Heart right ventricle (tissue), 16 donors: ENCODE data around the gene KRT7. TPM values are rescaled to one million over a fixed set of nuclear protein-coding genes. Genes with fewer than 3 reads are reported as not detected.

Experiments
- ATAC-seq, 8 donors: fragments of 200-7000 bp; cut with Tn5 transposase; one replicate each; pipeline ENCODE4 v1.9.1; 2020; ENCODE audit warnings: mild to moderate bottlenecking in 8 of 8, moderate library complexity in 8 of 8, moderate number of reproducible peaks in 1 of 8
- DNase-seq, 2 donors: peaks; one replicate each; pipeline ENCODE4 v3.0.0-alpha.2; 2020
- H3K27ac ChIP-seq, 10 donors: fragments of 200-600 bp; sonication (generic) in 2 of 10; one replicate each; pipeline versions ENCODE4 v1.5.0 to v1.8.0; 2020 to 2022; ENCODE audit warnings: mild to moderate bottlenecking in 3 of 10
- H3K27me3 ChIP-seq, 7 donors: fragments of 200-600 bp; one replicate each; pipeline ENCODE4 v1.8.0; 2021 to 2022; ENCODE audit warnings: mild to moderate bottlenecking in 2 of 7
- H3K36me3 ChIP-seq, 9 donors: fragments of 200-600 bp; sonication (generic) in 1 of 9; one replicate each; pipeline versions ENCODE4 v1.5.0 to v1.8.0; 2020 to 2022; ENCODE audit warnings: mild to moderate bottlenecking in 2 of 9
- H3K4me1 ChIP-seq, 9 donors: fragments of 200-600 bp; sonication (generic) in 1 of 9; one replicate each; pipeline versions ENCODE4 v1.5.0 to v1.8.0; 2020 to 2022; ENCODE audit warnings: mild to moderate bottlenecking in 4 of 9
- H3K4me3 ChIP-seq, 10 donors: fragments of 200-600 bp; sonication (generic) in 2 of 10; one replicate each; pipeline versions ENCODE4 v1.5.0 to v1.8.0; 2020 to 2022; ENCODE audit warnings: mild to moderate bottlenecking in 7 of 10, moderate library complexity in 2 of 10
- H3K9me3 ChIP-seq, 11 donors: fragments of 200-600 bp in 10 of 11; sonication (generic) in 2 of 11; one replicate each; pipeline versions ENCODE4 v1.5.0 to v1.8.0; 2013 to 2022; ENCODE audit warnings: mild to moderate bottlenecking in 2 of 11, control low read depth in 1 of 11, moderate library complexity in 1 of 11
- CTCF ChIP-seq, 9 donors: fragments of 200-600 bp; sonication (generic) in 2 of 9; IDR thresholded peaks; one replicate each; pipeline versions ENCODE4 v1.5.0 to v1.8.0; 2021 to 2022; ENCODE audit warnings: antibody characterized with exemption in 9 of 9, mild to moderate bottlenecking in 5 of 9, moderate library complexity in 1 of 9
- WGBS, 2 donors: extraction: QIAGEN DNeasy Blood & Tissue Kit; methylation state at CpG; one replicate each; pipeline ENCODE4 v1.1.7; 2013; ENCODE audit warnings: inconsistent platforms in 1 of 2; 5-methylcytosine and 5-hydroxymethylcytosine counted together
- intact Hi-C, 10 donors: fragments of 100-400 bp; cut with DNase I; formaldehyde crosslinking; loops; one replicate each; pipeline versions ENCODE4 v1.11.1 to v1.14.2; 2022
- polyA plus RNA-seq, 2 donors: library from polyadenylated mRNA; stranded (reverse); fragments of 200-250 nt; gene quantifications; one replicate each; pipeline ENCODE4 v1.2.3, GENCODE V29; 2013
- total RNA-seq, 10 donors: library from RNA; stranded (reverse); fragmentation: NEBNext Ultra II Directional in 3 of 10; extraction: Animal tissue kit (Norgen Biotek cat#: 25700) in 3 of 10; gene quantifications; one replicate each; pipeline versions ENCODE4 v1.2.1 to v1.2.4, GENCODE V29; 2021 to 2023
- donor health status: Arrhythmogenic right ventricular cardiomyopathy.
- donor health status: ischemic (EF 13 %, LVEDD 7.1; RV severe dilation, severe dysfunction).
- donor health status: healthy with polysubstance abuse.
- donor health status: DM: no; HTN: yes; CAD: no.
- donor health status: DM: no; HTN: no; CAD: no.
- donor health status: ischemic (EF 25% LVEDD 6.9; RV normal size, moderate dysfunction).
- donor health status: ischemic (EF 25% LVEDD 5.7; RV mildly dilated, moderate dysfunction).
- donor health status: healthy.
- donor health status: DM: yes; HTN: yes; CAD: no.
- donor health status: Ischemic cardiomyopathy.
- donor health status: ischemic (EF 35%, LVEDD 5.7; RV mildly dilated, moderate dysfunction).
- donor health status: nonischemic (EF 11% LVEDD 7.7; RV severe dilation, severe dysfunction).
- donor health status: DM: yes; HTN: yes; CAD: no.
- donor health status: PGD.
- donor health status: ischemic (EF 29% LVEDD 5.4; RV normal size, mild dysfunction).
- donor health status: nonischemic (EF 23%, LVEDD 6.1; RV moderate dilation, normal function).

KRT7 gene
- total and polyA plus RNA-seq, 12 donors, result 0.59 to 10.8 (median 1.8) TPM; not detected in 3

GRCh38 chr12:52235822-52236361 lies 2.8 kb downstream of the KRT7 start:
- intact Hi-C loops, result no loop called here
- 80 to 95% methylated on average over 4 of the region's 4 CpGs for WGBS, 2 donors

GRCh38 chr12:52236386-52237050 lies 3.5 kb downstream of the KRT7 start:
- 87 to 88% methylated on average over 3 of the region's 3 CpGs for WGBS, 2 donors
- Histone ChIP-seq H3K4me1 (peaks cover 0 to 32% (median 18%) of the 10 kb centered on the region in 9 donors), H3K36me3 (no peaks in the 10 kb centered on the region), H3K4me3 (no peak overlapping the region), H3K27ac (no peak overlapping the region), H3K27me3 (peaks cover 15 to 46% (median 32%) of the 10 kb centered on the region in 7 donors), H3K9me3 (no peaks in the 10 kb centered on the region)
- ATAC-seq (no peak), DNase-seq (no peak)
- intact Hi-C loops, result no loop called here
- no peak for TF ChIP-seq CTCF (IDR thresholded peaks at IDR 0.05)

More at GRCh38 chr12:52235822-52236361, 2.8 kb downstream of the KRT7 start:
- Histone ChIP-seq H3K27me3 (peaks cover 15 to 47% (median 32%) of the 10 kb centered on the region in 7 donors), H3K36me3 (no peaks in the 10 kb centered on the region), H3K4me1 (peaks cover 0 to 36% (median 19%) of the 10 kb centered on the region in 9 donors), H3K9me3 (no peaks in the 10 kb centered on the region), H3K27ac (no peak overlapping the region), H3K4me3 (no peak overlapping the region)
- ATAC-seq (no peak), DNase-seq (no peak)
- no peak for TF ChIP-seq CTCF (IDR thresholded peaks at IDR 0.05)

- TF ChIP-seq CTCF (IDR thresholded peaks at IDR 0.05), result no peak
- DNase-seq (no peak), ATAC-seq (no peak)
- Histone ChIP-seq H3K4me3 (no peak overlapping the region), H3K27me3 (peaks cover 8 to 27% (median 15%) of the 10 kb centered on the region in 7 donors), H3K9me3 (no peaks in the 10 kb centered on the region), H3K27ac (no peak overlapping the region), H3K4me1 (peaks cover 0 to 17% (median 4%) of the 10 kb centered on the region in 9 donors), H3K36me3 (no peaks in the 10 kb centered on the region)
- 86 to 88% methylated on average over 4 of the region's 4 CpGs for WGBS, 2 donors
- intact Hi-C loops, result no loop called here
Observed at GRCh38 chr12:52238207-52238840, 5.3 kb downstream of the KRT7 start.

GRCh38 chr12:52238916-52239646 lies 6.0 kb downstream of the KRT7 start:
- H3K27ac ChIP-seq, result no peak overlapping the region
- no peak overlapping the region for H3K4me3 ChIP-seq
- WGBS, 2 donors, result 87 to 91% methylated on average over 7 of the region's 7 CpGs
- H3K4me1 ChIP-seq, result peaks cover 0 to 17% (median 7%) of the 10 kb centered on the region in 9 donors
- ATAC-seq, result no peak
- H3K27me3 ChIP-seq, result peaks cover under 1 to 20% (median 8%) of the 10 kb centered on the region in 7 donors
- H3K36me3 ChIP-seq, result no peaks in the 10 kb centered on the region
- H3K9me3 ChIP-seq, result no peaks in the 10 kb centered on the region
- DNase-seq, result no peak
- TF ChIP-seq CTCF (IDR thresholded peaks at IDR 0.05), result no peak
- intact Hi-C loops, result no loop called here
